HG03520 (cell line): ENCODE results near the gene REXO5.
"Not testable (repeated sequence)": the region's sequence is repeated elsewhere in the genome, so short reads cannot be mapped to it uniquely, and the experiment has no call there.

Experiments used
- ATAC-seq: cut with Tn5 transposase; IDR thresholded peaks from one replicate; pipeline ENCODE4 v1.9.1; 2021; ENCODE audit warnings: mild to moderate bottlenecking, moderate library complexity; ENCODE audit not compliant: unreplicated experiment

Gene REXO5

DNA sequence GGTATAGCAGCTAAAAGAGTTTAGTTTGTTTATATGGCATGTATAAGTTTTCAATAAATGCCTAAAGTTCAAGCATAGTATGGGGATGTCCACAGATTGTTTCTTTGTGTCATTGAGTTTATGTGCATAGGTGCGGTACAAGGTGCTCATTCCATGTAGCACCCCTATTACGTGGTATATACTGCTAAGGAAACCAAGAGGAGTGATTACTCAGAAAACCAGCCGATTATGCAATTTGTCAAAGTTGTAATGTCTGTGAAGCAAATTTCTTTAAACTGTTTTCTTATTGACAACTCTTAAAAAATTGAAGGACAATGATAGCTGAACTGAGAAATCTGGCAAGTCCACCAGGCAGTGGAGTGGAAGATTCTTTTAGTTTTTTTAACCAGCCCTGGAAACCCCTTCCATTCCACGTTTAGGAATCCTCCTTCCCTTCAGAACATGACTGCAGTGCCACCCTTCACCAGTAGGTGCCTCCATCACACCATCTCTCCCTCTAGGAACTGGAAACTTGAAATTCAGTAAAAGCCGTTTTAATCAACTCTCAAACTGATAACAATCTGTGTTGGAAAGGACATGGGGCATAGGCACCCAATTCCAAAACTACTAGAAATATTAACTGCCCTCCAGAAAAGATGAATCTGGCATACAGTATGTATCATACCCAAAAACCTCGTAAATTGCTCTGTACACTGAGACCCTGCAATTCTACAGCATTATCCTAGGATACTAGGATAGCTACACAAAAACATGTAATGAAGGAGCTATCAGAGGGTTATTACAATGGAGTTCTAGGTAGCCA, 43.5 kb downstream of the REXO5 start:
- no peak for ATAC-seq

DNA sequence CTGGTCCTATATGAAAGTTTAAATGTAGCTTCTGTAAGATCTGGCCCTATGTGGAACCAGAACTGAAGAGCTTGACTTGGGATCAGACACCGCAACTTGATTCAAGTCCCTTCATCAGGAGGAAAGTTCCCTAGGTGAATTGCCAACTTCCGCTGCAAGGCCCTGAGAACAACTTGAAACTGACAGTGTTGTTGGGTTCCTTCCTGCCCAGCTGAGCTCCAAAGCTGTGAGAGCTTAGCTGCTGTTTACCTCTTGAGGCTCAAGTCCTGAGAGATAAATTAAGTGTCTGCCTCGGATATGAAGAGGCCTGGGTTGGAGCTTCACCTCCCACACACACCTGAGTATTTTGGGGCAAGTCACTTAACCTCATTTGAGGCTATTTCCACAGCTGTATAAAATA, 44.7 kb downstream of the REXO5 start:
- ATAC-seq: no peak

DNA sequence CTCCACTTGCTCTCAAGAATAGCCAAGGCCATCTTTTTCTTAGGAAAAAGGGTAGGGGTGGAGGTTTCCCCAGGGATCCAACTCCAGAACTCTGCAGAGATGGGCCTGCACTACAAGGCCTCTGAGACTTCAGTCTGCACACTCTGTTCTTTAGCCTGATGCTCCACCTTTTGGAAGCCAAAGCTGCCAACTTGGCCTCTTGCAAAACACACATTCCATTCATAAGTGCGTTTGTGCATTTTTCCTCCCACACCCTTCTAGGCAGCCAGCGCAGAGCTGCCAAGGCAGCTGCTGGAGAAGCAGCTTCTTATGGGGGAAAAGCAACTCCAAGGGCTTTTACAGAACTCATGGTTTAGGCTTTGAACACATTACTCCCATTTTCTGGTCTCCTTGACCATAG, 45.3 kb downstream of the REXO5 start:
- ATAC-seq: no peak

DNA sequence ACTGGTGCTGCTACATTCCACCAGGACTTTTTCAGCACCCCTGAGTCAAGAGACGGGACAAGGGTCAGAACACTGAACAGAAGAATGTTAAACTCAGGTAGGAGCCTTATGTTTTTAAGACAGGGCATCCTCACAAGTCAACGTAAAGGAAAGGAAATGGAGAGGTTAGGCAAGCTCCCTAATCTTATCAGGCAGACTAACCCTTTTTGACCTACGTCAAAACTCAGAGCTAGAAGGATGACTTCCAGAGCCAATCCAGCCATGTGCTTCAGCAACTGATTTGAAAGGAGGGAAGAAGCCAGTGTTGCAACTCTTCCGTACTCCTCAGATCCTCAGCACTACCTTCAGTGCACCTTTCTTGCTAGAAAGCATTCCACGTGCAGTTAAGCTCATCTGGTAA, 46.8 kb downstream of the REXO5 start:
- no peak for ATAC-seq

DNA sequence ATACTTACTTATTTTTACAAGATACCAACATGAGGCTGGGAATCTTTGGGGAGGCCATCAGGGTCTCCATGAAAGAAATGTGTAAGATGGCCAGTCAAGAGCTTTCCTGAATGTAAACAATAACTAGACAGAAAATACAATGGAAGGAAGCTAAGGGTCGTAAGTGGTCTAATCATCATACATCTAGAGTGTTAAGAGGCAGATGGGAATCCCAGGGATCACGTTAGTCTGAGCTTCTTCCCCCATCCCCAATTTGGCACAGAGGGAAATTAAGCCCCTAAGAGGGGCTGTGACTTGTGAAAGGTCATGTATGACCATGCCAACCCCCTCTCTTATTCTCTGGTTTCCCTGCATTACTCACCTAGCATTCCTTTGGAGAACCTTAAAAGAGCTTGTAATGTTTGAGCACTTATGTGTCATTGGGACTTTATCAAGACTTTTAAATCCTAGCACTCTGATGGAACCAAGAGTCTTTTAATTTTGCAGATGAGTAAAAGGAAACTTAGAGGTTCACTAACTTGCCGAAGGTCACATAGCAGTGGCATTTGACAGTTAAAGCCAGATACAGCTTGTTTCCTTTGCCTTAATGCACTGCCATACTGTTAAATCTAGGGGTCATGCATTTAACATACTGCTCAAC, 47.8 kb downstream of the REXO5 start:
- ATAC-seq: no peak

DNA sequence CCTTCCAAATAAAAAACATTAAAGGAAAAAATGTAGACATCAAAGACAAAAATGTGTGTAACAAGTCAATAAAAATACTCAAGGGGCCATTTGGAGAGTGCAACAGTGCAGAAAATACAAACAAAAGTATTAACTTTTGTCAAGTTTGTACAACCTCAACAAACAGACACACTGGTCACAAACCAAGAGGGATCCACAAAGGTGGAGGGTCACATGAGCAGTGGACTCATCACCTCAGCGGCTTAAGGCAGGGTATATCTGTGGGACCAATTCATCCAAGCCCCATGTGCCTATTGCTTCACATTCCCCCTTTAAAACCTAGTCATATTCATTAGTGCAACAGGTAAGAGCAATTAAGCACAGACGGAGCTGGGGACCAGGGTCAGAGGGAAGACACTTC, 48.6 kb downstream of the REXO5 start:
- no peak for ATAC-seq

DNA sequence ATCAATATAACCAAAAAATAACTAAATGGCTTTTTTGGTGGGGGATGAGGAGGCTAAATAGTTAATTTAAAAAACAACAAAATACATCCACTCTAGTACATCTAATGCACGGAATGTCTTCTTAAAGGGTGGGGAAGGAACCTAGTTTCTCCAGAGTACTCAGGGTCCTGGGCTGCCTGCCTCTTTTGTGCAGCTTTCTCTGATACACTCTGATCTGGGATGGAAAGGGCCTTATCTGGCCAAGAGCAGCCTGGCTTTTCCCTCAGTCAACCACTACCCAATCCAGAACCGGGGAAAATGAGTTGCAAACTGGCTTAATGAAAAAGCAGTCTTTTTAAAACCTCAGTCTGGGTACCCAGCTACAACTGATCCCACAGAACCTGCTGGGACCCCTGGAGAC, 51.0 kb downstream of the REXO5 start:
- no peak for ATAC-seq

DNA sequence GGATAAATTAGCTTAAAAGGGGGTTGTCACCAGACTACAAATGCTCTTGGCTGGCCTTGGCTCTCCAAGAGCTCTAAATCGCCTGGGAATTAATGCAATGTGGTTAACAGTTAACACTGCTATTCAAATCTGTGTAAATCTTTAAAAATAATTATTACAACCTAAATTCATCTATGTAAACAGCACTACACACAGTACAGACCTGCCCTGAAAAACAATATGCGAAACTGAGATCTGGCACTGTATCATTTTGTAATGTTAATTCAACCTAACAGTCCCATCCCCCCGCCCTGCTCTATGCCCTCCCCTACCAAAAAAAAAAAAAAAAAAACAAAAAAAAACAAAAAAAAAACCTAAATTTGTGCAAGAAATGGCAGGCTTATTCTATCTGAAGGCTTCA, 52.9 kb downstream of the REXO5 start:
- no peak for ATAC-seq

DNA sequence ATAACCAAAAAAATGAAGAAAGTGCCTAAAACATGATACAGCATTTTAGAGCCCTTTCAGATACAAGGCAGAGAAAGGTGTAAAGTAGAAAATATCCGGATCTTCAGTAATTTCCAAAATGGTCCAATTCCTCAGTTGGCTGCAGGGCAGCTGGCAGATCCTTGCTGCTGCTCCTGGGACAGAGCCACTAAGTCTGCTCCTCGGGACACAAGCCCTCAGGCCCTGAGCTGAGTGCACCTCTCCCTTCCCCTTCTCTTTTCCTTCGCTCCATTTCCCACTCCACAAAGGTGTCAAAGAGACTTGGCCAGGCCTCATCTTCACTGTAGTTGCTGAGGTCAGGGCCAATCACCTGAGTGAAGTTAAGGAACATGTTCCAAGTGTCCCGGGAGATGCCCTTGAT, 53.4 kb downstream of the REXO5 start:
- no peak for ATAC-seq

DNA sequence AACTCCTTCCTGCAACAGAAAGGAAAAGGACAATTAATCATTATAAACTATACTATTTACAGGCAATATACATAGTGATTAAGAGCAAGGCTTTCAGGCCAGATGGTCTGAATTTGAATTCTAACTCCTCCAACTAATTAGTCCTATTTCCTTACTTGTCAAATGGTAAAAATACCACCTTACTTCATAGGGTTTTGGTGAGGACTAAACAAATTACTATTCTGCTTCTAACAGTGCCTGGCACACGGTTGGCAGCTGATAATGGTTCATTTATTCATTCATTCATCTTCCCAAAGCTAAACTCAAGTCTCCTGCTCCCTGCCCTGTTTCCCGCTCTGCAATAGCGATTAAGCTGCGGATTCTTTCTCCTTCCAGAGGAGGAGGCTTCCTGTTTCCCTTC, 54.0 kb downstream of the REXO5 start:
- ATAC-seq: no peak

DNA sequence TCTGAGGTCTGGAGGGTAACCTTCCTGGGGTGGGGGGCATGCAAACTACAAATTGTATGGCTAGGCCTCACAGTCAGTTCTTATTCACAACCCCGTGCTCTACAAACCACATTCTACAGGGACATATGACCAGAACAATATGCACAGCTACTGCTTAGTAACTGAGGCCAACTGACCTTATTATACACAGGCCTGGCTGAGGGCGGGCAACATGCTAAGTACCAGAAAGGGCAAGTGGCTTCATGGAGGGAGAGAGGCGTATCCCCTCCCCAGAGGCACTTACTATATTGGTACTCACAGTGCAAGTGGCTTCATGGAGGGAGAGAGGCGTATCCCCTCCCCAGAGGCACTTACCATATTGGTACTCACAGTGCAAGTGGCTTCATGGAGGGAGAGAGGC, 54.7 kb downstream of the REXO5 start:
- not testable (repeated sequence) for ATAC-seq

DNA sequence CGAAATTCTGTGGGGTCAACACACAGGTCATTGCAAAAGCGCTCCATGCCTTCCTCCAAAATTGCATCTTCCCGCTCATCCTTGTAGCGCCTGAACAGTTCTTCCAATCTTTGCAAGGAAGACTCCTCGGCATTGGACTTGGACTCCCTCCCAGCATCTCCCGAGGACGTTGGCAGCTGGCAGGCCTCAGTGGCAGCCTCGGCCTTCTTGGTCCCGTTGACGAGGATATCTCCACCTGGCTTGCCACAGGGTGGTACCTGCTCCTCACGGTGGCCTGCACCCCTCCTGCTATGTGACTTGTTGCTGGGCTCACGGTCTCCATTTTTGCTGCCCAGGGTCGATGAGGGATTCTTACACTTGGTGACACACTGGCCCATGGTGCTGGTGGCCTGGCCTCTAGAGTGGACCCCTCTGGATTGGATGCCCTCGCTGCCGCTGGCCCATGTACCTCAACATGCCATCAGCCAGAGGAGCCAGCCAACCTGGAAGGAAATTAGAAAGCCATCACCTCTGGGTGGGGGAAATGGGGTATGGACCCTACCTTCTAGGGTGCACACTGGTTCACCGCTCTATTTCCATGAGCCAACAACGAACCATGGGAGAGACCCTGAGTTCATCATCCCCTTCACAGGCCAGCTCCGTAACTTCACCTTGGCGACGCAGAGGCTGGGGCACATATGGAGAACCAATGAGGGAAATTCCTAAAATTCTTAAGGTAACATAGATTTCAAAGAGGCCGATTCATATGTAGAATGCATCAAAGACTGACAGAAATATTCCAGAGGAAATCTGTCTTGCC, 56.0 kb downstream of the REXO5 start:
- no peak for ATAC-seq

DNA sequence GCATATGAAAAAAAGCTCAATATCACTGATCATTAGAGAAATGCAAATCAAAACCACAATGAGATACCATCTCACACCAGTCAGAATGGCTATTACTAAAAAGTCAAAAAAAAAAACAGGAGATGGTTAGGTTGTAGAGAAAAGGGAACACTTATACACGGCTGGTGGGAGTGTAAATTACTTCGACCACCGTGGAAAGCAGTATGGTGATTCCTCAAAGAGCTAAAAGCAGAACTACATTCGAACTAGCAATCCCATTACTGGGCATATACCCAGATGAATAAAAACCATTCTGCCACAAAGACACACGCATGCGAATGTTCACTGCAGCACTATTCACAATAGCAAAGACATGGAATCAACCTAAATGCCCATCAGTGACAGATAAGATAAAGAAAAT, 58.0 kb downstream of the REXO5 start:
- not testable (repeated sequence) for ATAC-seq

DNA sequence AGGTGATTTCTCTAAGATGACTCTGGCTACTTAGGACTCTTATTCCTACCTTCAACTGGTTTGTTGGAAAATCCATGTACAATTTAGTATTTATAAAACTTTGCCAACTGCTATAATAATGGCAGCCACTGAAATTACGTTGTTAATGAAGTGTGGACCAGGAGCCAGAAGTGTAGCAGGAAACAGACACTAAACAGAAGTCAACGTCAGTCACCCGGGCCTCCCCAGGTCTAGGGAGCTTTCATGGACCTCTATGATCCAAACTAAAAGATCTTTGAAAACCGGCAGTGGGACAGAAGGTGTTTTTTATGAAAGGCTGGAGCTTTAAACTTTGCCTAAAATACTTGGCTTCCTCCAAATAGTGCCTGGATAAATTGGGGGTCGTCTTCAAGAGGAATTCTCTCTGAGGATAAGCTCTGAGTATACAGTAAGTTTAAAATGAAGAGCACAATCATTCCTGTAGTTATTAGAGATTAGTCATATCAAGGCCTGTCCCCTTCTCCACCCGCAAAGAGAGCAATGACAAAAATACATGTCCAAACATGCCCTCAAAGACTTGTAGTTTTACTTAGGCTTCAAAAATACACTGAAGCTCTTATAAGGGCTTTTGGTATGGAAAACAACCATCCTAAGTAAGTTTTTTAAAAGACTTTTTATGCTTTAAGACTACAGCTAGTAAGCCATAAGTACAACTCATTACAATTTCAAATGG, 59.2 kb downstream of the REXO5 start:
- peak; percentile 49 for ATAC-seq

DNA sequence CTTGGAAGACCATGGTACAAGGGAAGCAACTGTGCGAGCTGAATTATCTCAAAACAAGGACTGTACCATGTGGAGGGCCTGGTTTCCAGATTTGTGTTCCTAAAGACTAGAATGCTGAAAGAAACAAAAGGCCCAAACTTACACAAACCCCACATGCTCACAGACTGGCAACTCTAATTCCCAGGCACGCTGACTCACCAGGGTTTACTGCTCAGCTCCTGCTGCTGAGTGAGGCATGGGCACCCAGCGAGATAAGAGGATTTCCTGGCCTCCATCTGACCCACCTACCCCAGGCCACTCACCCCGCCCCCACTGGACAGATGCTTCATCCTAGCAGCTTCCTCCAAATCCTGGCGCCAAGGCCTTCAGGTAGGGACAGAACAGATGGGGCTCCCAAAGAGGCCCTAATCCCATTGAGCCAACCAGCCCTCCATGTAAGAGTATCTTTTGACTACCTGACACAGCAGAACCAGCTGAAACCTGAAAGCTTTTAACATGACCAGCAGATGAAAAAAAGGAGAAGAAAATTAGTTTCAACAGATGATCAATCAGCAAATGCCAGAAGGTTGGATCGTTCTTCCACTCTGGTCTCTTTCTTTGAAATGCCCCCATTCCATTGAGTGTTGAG, 59.9 kb downstream of the REXO5 start:
- ATAC-seq: peak; percentile 20

DNA sequence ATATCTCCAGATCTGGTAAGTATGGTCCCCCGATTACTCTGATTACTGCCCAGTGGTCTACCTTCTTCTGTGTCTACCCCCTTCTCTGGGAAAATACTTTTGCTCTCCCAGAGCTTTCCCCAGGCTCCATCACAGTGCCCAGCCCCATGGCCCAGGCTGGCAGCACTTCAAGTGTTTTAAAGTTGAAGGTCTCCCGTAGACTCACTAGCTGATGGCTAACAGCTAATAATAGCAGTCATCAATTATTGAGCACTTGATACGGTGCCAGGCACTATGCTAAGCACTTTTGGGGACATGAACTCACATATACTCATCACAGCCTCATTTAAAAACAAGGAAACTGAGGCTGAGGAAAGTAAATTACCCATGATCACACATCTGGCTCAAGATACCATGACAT, 60.5 kb downstream of the REXO5 start:
- ATAC-seq: no peak

DNA sequence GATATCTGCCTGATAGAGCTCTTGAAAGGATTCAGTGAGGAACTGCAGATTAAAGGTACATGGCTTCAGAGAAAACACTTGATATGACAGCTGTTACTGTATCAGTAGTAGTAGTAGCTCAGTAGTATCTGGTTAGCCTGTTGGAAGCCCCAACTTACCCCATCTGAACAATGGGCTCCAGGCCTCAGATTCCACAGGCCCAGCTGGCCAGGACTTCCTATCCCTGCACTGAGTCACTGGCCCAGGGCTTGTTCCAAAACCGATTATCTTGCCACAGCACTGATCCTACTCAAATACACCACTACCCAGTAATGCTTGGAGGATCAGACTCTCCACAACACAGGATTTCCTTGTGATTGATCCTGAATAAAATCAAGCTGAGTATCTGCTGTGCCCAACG, 61.3 kb downstream of the REXO5 start:
- no peak for ATAC-seq

DNA sequence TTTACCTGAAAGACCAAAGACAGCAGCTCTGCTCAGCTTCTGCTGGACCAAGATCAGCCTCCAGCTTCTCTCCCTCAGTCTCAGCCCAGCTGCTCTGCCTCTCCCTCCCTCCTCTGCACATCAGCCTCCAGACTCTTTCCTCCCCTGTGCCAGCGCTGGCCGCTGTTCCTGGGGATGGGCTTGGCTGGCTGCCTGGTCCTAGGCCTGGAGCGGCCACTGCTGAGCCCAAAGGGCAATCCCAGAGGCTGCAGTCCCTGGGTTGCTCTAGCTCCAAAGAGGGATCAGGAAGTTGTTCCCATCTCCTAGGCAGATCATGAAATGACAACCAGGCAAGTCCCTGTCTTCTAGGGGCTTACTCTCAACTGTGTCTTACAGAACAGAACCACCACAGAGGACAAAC, 62.6 kb downstream of the REXO5 start:
- ATAC-seq: no peak

DNA sequence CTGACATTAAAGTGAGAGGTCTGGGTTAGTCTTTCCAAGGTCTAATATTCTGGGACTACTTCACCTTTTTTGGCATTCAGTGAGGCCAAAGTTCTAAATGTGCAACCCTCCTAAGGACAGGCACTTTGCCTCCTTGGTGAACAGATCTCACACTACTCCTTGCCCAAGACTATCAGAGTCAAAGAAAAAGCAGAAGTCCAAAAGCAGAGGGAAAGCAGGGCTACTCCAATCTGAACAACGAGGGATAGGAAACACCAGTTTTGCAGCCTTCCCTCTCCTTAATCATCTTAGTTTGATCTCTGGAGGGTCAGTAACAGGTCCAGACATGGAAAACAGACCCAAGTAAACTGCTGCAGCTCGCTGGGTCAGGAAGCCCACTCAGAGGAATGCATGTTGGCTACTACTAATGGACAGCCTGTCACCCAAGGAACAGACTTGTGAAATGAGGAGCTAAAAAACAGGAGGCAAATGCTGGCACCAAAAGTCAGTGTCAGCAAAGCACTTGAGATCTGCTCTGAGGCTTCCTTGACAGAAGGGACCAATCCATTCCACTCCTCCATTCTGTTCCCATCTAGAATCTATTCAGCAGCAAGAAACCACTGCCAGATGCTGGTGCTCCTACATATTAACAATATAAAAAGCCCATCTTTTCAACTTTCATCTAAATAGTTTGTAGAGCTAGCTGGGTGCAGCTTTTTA, 63.9 kb downstream of the REXO5 start:
- no peak for ATAC-seq

DNA sequence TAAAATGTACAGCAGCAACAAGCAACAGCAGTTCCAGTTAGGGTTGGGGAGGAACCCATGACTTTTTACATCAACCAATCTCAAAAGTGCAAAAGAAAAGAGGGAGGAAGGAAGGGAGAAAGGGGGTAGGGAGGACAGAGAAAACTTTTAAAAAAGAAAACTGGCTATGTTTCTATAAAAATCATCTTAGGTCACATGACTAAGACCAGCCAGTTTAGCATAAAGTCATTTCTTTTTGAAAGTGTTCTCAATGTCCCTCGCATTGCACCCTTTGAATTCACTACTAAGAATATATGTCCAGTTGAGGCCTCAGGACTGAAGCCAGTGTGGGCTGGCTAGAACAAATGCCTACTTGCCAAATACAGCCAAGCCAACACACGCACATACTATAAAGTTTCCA, 64.9 kb downstream of the REXO5 start:
- ATAC-seq: no peak
